SH-SY5Y (cell line): ENCODE data around the gene IL1RN.

Experiments used
- GATA2 ChIP-seq: IDR thresholded peaks from 2 replicates; pipeline ENCODE4 v1.6.1; 2011; ENCODE audit warnings: mild to moderate bottlenecking, low read depth, low read length
- GATA3 ChIP-seq: IDR thresholded peaks from 2 replicates; pipeline ENCODE4 v1.6.1; 2011; ENCODE audit warnings: low read depth, mild to moderate bottlenecking, low read length, moderate library complexity

DNA sequence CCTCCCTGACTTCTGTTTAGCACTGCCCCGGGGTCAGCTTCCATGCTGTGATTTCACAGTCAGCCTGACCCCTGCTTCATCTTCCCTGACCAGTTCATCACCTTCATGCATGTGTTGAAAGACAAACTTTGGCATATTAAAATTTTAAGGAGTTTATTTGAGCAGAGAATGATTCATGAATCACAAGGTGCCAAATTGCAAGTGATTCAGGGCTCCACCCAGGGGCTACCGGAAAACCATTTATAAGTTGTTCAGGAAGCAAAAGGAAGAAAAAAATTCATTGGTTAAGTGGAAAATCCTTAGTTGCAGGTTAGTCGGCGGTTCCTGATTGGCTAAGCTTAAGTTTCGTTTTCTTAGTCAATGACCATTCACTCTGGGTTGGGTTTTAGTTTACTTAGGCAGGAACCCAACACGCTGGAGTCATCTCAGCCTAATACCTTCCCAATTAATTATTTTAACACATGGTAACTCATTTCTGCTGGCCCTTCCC lies 49.0 kb upstream of the IL1RN start:
- no peak for TF ChIP-seq GATA3
- no peak for TF ChIP-seq GATA2
